Liver (tissue), 9 donors: ENCODE measurements around the gene RETN. TPM values are rescaled to one million over a fixed set of nuclear protein-coding genes. Genes with fewer than 3 reads are reported as not detected.

ENCODE experiments used
- DNase-seq: peaks from one replicate; pipeline ENCODE4 v3.0.0-alpha.2; 2017; ENCODE audit warnings: low spot score
- H3K27ac ChIP-seq, 2 donors: one replicate each; pipeline ENCODE4 v1.7.0; 2013; ENCODE audit warnings: inconsistent platforms in 2 of 2, low read length in 2 of 2, control low read depth in 1 of 2, low read depth in 1 of 2, mild to moderate bottlenecking in 1 of 2
- H3K27me3 ChIP-seq, 4 donors: one replicate each; pipeline versions ENCODE4 v1.6.1 to v1.7.0; 2013; ENCODE audit warnings: low read length in 3 of 4, inconsistent platforms in 1 of 4, mild to moderate bottlenecking in 1 of 4, moderate library complexity in 1 of 4; ENCODE audit not compliant: control insufficient read depth in 4 of 4, insufficient read depth in 4 of 4
- H3K36me3 ChIP-seq, 4 donors: one replicate each; pipeline versions ENCODE4 v1.6.1 to v1.7.0; 2013; ENCODE audit warnings: low read length in 3 of 4, mild to moderate bottlenecking in 3 of 4, low read depth in 1 of 4, moderate library complexity in 1 of 4; ENCODE audit not compliant: control insufficient read depth in 4 of 4, insufficient read depth in 3 of 4
- H3K4me1 ChIP-seq, 4 donors: one replicate each; pipeline versions ENCODE4 v1.6.1 to v1.7.0; 2013; ENCODE audit warnings: low read length in 3 of 4, mild to moderate bottlenecking in 3 of 4, moderate library complexity in 1 of 4; ENCODE audit not compliant: control insufficient read depth in 4 of 4, insufficient read depth in 4 of 4
- H3K4me3 ChIP-seq, 3 donors: one replicate each; pipeline versions ENCODE4 v1.6.1 to v1.7.0; 2013; ENCODE audit warnings: low read length in 3 of 3, control low read depth in 1 of 3, low read depth in 1 of 3, mild to moderate bottlenecking in 1 of 3
- H3K9ac ChIP-seq, 2 donors: one replicate each; pipeline ENCODE4 v1.7.0; 2013; ENCODE audit warnings: low read length in 2 of 2, mild to moderate bottlenecking in 2 of 2, moderate library complexity in 2 of 2, control low read depth in 1 of 2, low read depth in 1 of 2
- H3K9me3 ChIP-seq, 4 donors: one replicate each; pipeline versions ENCODE4 v1.6.1 to v1.7.0; 2013; ENCODE audit warnings: low read length in 3 of 4; ENCODE audit not compliant: control insufficient read depth in 4 of 4
- ATF3 ChIP-seq: IDR thresholded peaks from 2 replicates; pipeline ENCODE4 v1.6.1; 2016; ENCODE audit warnings: antibody characterized with exemption
- EGR1 ChIP-seq, 2 donors: IDR thresholded peaks; 2 replicates each; pipeline ENCODE4 v1.6.1; 2016 to 2018; ENCODE audit warnings: antibody characterized with exemption in 2 of 2, low read depth in 2 of 2
- FOXA1 ChIP-seq: IDR thresholded peaks from 2 replicates; pipeline ENCODE4 v1.6.1; 2016; ENCODE audit warnings: antibody characterized with exemption
- FOXA2 ChIP-seq: IDR thresholded peaks from 2 replicates; pipeline ENCODE4 v1.6.1; 2016; ENCODE audit warnings: antibody characterized with exemption
- GABPA ChIP-seq, 2 donors: IDR thresholded peaks in 1 of 2; conservative IDR thresholded peaks in 1 of 2; 2 replicates each; pipeline ENCODE4 v1.6.1; 2016; ENCODE audit warnings: antibody characterized with exemption in 2 of 2, mild to moderate bottlenecking in 1 of 2, moderate library complexity in 1 of 2
- HNF4A ChIP-seq, 2 donors: conservative IDR thresholded peaks; 2 replicates each; pipeline ENCODE4 v1.6.1; 2016; ENCODE audit warnings: antibody characterized with exemption in 2 of 2, mild to moderate bottlenecking in 2 of 2
- HNF4G ChIP-seq: IDR thresholded peaks from 2 replicates; pipeline ENCODE4 v1.6.1; 2016; ENCODE audit warnings: antibody characterized with exemption
- JUND ChIP-seq, 2 donors: IDR thresholded peaks; 2 replicates each; pipeline ENCODE4 v1.6.1; 2016; ENCODE audit warnings: antibody characterized with exemption in 2 of 2
- MAX ChIP-seq: IDR thresholded peaks from 2 replicates; pipeline ENCODE4 v1.6.1; 2016; ENCODE audit warnings: antibody characterized with exemption
- NR2F2 ChIP-seq: IDR thresholded peaks from 2 replicates; pipeline ENCODE4 v1.6.1; 2016; ENCODE audit warnings: antibody characterized with exemption
- RAD21 ChIP-seq, 2 donors: IDR thresholded peaks; 2 replicates each; pipeline ENCODE4 v1.6.1; 2016; ENCODE audit warnings: antibody characterized with exemption in 2 of 2, mild to moderate bottlenecking in 2 of 2
- REST ChIP-seq: IDR thresholded peaks from 2 replicates; pipeline ENCODE4 v1.6.1; 2016; ENCODE audit warnings: antibody characterized with exemption, mild to moderate bottlenecking
- RXRA ChIP-seq, 2 donors: IDR thresholded peaks; 2 replicates each; pipeline ENCODE4 v1.6.1; 2017 to 2018; ENCODE audit warnings: antibody characterized with exemption in 2 of 2, mild to moderate bottlenecking in 1 of 2
- SP1 ChIP-seq: IDR thresholded peaks from 2 replicates; pipeline ENCODE4 v1.6.1; 2018; ENCODE audit warnings: antibody characterized with exemption, mild to moderate bottlenecking
- TAF1 ChIP-seq: conservative IDR thresholded peaks from 2 replicates; pipeline ENCODE4 v1.6.1; 2016; ENCODE audit warnings: antibody characterized with exemption, mild to moderate bottlenecking
- YY1 ChIP-seq: IDR thresholded peaks from 2 replicates; pipeline ENCODE4 v1.6.1; 2016; ENCODE audit warnings: antibody characterized with exemption, mild to moderate bottlenecking
- ZBTB33 ChIP-seq: IDR thresholded peaks from 2 replicates; pipeline ENCODE4 v1.6.1; 2016; ENCODE audit warnings: antibody characterized with exemption
- WGBS: extraction: QIAGEN DNeasy Blood & Tissue Kit; methylation state at CpG from one replicate; pipeline ENCODE4 v1.1.7; 2013; 5-methylcytosine and 5-hydroxymethylcytosine counted together
- polyA plus RNA-seq, 2 donors: library from polyadenylated mRNA; stranded (reverse) in 1 of 2; unstranded in 1 of 2; fragments of 200-250 nt in 1 of 2; fragments of >200 nt in 1 of 2; fragmentation: Nextera tagmentation in 1 of 2; extraction: Ambion mirVana in 1 of 2; gene quantifications; one replicate each; pipeline versions ENCODE4 v1.2.1 to v1.2.3, GENCODE V29; 2013 to 2015
- total RNA-seq, 2 donors: library from RNA; depleted of rRNA; stranded (reverse); fragments of >200 nt; gene quantifications; one replicate each; pipeline ENCODE4 v1.2.3, GENCODE V29; 2014
- donor health status: healthy.
- donor health status: healthy.
- donor health status: healthy.
- donor health status: healthy.
- donor health status: healthy.

Gene RETN
- total and polyA plus RNA-seq, 4 donors, result 1.9 to 11.5 TPM; not detected in 2

GRCh38 chr19:7648265-7649014, 20.4 kb upstream of the RETN start:
- H3K4me1 ChIP-seq, result peaks cover 0 to 8% (median 2%) of the 10 kb centered on the region in 4 donors
- WGBS, result 87% methylated on average over 15 of the region's 15 CpGs
- H3K9ac ChIP-seq, result no peak overlapping the region
- H3K9me3 ChIP-seq, result no peaks in the 10 kb centered on the region
- TF ChIP-seq RAD21 (IDR thresholded peaks at IDR 0.05) (no peak), HNF4A (conservative IDR thresholded peaks at IDR 0.05) (no peak), GABPA (IDR thresholded peaks at IDR 0.05 in 1 of 2, conservative IDR thresholded peaks at IDR 0.05 in 1 of 2) (no peak), YY1 (no peak), JUND (IDR thresholded peaks at IDR 0.05) (no peak), HNF4G (no peak), FOXA2 (no peak), FOXA1 (no peak), SP1 (no peak), NR2F2 (no peak), EGR1 (IDR thresholded peaks at IDR 0.05; ENCODE audit: low read depth in 2 of 2) (no peak), ATF3 (no peak), TAF1 (no peak), RXRA (IDR thresholded peaks at IDR 0.05) (no peak), MAX (no peak), ZBTB33 (no peak), REST (no peak)
- no peak for DNase-seq
- H3K4me3 ChIP-seq, result no peak overlapping the region
- no peak overlapping the region for H3K27ac ChIP-seq
- H3K36me3 ChIP-seq, result peaks cover 0 to 3% (median 0%) of the 10 kb centered on the region in 4 donors
- H3K27me3 ChIP-seq, result no peaks in the 10 kb centered on the region

GRCh38 chr19:7650148-7650547, 18.7 kb upstream of the RETN start:
- H3K27ac ChIP-seq, result no peak overlapping the region
- H3K9me3 ChIP-seq, result no peaks in the 10 kb centered on the region
- WGBS, result 67% methylated on average over 2 of the region's 2 CpGs
- no peak for TF ChIP-seq NR2F2
- TF ChIP-seq GABPA (IDR thresholded peaks at IDR 0.05 in 1 of 2, conservative IDR thresholded peaks at IDR 0.05 in 1 of 2), result no peak
- no peak for TF ChIP-seq TAF1
- TF ChIP-seq JUND (IDR thresholded peaks at IDR 0.05), result no peak
- TF ChIP-seq REST, result no peak
- peaks cover 0 to 8% (median 2%) of the 10 kb centered on the region in 4 donors for H3K4me1 ChIP-seq
- no peak overlapping the region for H3K4me3 ChIP-seq
- no peak for DNase-seq
- H3K27me3 ChIP-seq, result no peaks in the 10 kb centered on the region
- no peak overlapping the region for H3K9ac ChIP-seq
- H3K36me3 ChIP-seq, result no peaks in the 10 kb centered on the region
